Thyroid gland (tissue), 4 donors: ENCODE results near the gene GPR132. TPM values are rescaled to one million over a fixed set of nuclear protein-coding genes. Genes with fewer than 3 reads are reported as not detected.

Experiments
- DNase-seq, 2 donors: peaks; one replicate each; pipeline ENCODE4 v3.0.0-alpha.2; 2019
- H3K27ac ChIP-seq, 3 donors: fragments of 200-600 bp; sonication (generic); 1 replicate in 2 of 3; 2 replicates in 1 of 3; pipeline ENCODE4 v1.5.1; 2016 to 2019; ENCODE audit warnings: mild to moderate bottlenecking in 1 of 3, moderate library complexity in 1 of 3
- H3K27me3 ChIP-seq: fragments of 200-600 bp; sonication (generic); one replicate; pipeline ENCODE4 v1.5.1; 2019
- H3K36me3 ChIP-seq, 2 donors: fragments of 200-600 bp; sonication (generic); one replicate each; pipeline ENCODE4 v1.5.1; 2016 to 2019
- H3K4me1 ChIP-seq, 2 donors: fragments of 200-600 bp; sonication (generic); one replicate each; pipeline ENCODE4 v1.5.1; 2017 to 2019
- H3K4me3 ChIP-seq, 3 donors: fragments of 200-600 bp; sonication (generic); replicated peaks in 1 of 3; 1 replicate in 2 of 3; 2 replicates in 1 of 3; pipeline ENCODE4 v1.5.1; 2016; ENCODE audit warnings: mild to moderate bottlenecking in 1 of 3
- H3K9me3 ChIP-seq: fragments of 200-600 bp; sonication (generic); one replicate; pipeline ENCODE4 v1.5.1; 2017
- CTCF ChIP-seq, 6 experiments: fragments of 200-600 bp in 3 of 6; fragments of 450-650 bp in 3 of 6; sonication (generic) in 3 of 6; IDR thresholded peaks; one replicate each; pipeline ENCODE4 v1.5.1; 2016 to 2019; ENCODE audit warnings: antibody characterized with exemption in 6 of 6, mild to moderate bottlenecking in 2 of 6, inconsistent platforms in 1 of 6, moderate library complexity in 1 of 6
- POLR2A ChIP-seq, 2 donors: fragments of 450-650 bp; IDR thresholded peaks; one replicate each; pipeline ENCODE4 v1.6.1; 2017; ENCODE audit warnings: antibody characterized with exemption in 2 of 2, mild to moderate bottlenecking in 2 of 2, moderate library complexity in 1 of 2
- WGBS, 2 donors: methylation state at CpG; one replicate each; pipeline ENCODE4 v1.1.5; 2017; 5-methylcytosine and 5-hydroxymethylcytosine counted together
- intact Hi-C: fragments of 100-400 bp; cut with DNase I; formaldehyde crosslinking; loops from one replicate; pipeline ENCODE4 v1.15.1; 2023
- small RNA-seq: library from RNA; depleted of rRNA; stranded (forward); fragments of <200 nt; gene quantifications from one replicate; pipeline ENCODE3, GENCODE V24; 2016
- total RNA-seq, 4 donors: library from RNA; depleted of rRNA; stranded (reverse); fragments of >200 nt; gene quantifications; one replicate each; pipeline ENCODE4 v1.2.3, GENCODE V29; 2016

Gene GPR132
- total RNA-seq, 4 donors from 2014 or later, result 1.0 to 4.6 (median 2.1) TPM

- Histone ChIP-seq H3K4me3 (no peak overlapping the region), H3K4me1 (peaks cover 5 to 11% of the 10 kb centered on the region in 2 donors), H3K9me3 (no peaks in the 10 kb centered on the region), H3K27ac (no peak overlapping the region), H3K27me3 (no peaks in the 10 kb centered on the region), H3K36me3 (peaks cover 8 to 13% of the 10 kb centered on the region in 2 donors)
- no peak for DNase-seq
- TF ChIP-seq CTCF (IDR thresholded peaks at IDR 0.05) (no peak), POLR2A (IDR thresholded peaks at IDR 0.05) (no peak)
- intact Hi-C loops, result no loop called here
- 95 to 96% methylated on average over 19 of the region's 19 CpGs for WGBS, 2 donors
Observed at GRCh38 chr14:105007593-105008264, 57.5 kb downstream of the GPR132 start.

- no peak for TF ChIP-seq CTCF (IDR thresholded peaks at IDR 0.05)
- TF ChIP-seq POLR2A (IDR thresholded peaks at IDR 0.05), result no peak
- Histone ChIP-seq H3K4me1 (peaks cover 0 to 4% of the 10 kb centered on the region in 2 donors), H3K4me3 (no peak overlapping the region), H3K36me3 (peaks cover 8 to 13% of the 10 kb centered on the region in 2 donors), H3K27me3 (no peaks in the 10 kb centered on the region), H3K9me3 (no peaks in the 10 kb centered on the region), H3K27ac (no peak overlapping the region)
- WGBS, 2 donors, result 85% methylated on average over 18 to 21 of the region's 21 CpGs
- intact Hi-C loops, result no loop called here
- DNase-seq, result no peak
Observed at GRCh38 chr14:105006831-105007592, 58.2 kb downstream of the GPR132 start.

DNA sequence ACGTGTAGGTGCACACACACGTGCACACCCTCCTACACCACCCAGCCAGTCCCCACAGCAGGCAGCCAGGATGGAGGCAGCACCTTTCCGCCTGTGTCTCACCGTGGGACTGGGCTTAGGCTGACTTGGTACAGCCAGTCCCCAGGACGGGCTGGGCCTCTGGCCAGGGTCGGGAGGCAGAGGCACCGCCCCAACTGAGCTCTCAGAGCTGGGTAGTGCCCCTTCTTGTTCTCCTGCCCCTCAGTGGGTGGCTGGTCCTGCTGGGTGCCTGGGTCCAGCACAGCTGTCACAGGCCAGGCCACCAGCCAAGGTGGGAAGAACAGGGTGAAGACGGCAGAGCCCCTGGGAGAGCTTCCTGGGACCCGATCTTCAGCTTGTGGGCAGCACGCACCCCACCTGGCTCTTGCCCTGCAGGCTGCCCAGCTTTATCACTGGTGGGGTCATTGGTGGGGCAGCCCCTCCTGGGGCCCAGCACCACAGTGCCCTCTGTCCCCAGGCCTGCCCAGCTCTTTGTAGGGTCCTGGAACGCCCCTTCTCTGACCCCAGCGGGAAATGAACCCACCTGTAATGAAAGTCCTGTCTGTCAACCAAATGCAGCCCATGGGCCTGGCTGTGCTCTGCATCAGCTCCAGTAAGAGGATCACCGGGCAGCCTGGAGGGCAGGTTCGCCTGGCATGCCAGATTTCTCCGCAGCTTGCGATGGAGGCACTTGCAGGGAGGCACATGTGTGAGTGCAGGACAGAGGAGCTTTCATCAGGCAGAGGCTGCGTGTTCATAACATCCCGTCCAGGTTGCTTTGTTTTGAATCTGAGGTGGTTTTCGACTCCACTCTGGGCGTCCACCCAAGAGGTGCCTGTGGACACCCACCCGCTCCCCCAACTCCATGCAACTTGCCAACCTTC lies 59.0 kb downstream of the GPR132 start:
- WGBS, 2 donors, result 85 to 91% methylated on average over 15 to 16 of the region's 21 CpGs
- Histone ChIP-seq H3K4me3 (no peak overlapping the region), H3K27me3 (no peaks in the 10 kb centered on the region), H3K9me3 (no peaks in the 10 kb centered on the region), H3K4me1 (no peaks in the 10 kb centered on the region), H3K36me3 (peaks cover 5 to 11% of the 10 kb centered on the region in 2 donors), H3K27ac (no peak overlapping the region)
- no peak for TF ChIP-seq POLR2A (IDR thresholded peaks at IDR 0.05)
- TF ChIP-seq CTCF (IDR thresholded peaks at IDR 0.05), result no peak
- intact Hi-C loops, result no loop called here
- no peak for DNase-seq

GRCh38 chr14:105005329-105005928 lies 59.8 kb downstream of the GPR132 start:
- TF ChIP-seq POLR2A (IDR thresholded peaks at IDR 0.05) (no peak), CTCF (IDR thresholded peaks at IDR 0.05) (no peak)
- H3K27me3 ChIP-seq, result no peaks in the 10 kb centered on the region
- H3K4me3 ChIP-seq, result no peak overlapping the region
- no peak overlapping the region for H3K27ac ChIP-seq
- H3K9me3 ChIP-seq, result no peaks in the 10 kb centered on the region
- no peaks in the 10 kb centered on the region for H3K4me1 ChIP-seq
- H3K36me3 ChIP-seq, result peaks cover 0 to 5% of the 10 kb centered on the region in 2 donors
- intact Hi-C loops, result no loop called here
- DNase-seq, result no peak
- 90% methylated on average over 8 to 18 of the region's 20 CpGs for WGBS, 2 donors

Small RNAs within 50 kb of the gene (small RNA-seq; reads per million reads assigned to genes)
- gene AL512356.2, result not detected

Other genes starting within 250 kb of the GPR132 start
- 10 to 100 TPM; 18.3 to 46.2 (median 27.4) TPM for gene CEP170B, start 200.2 kb downstream of the GPR132 start, total RNA-seq
- under 1 TPM in 2 of 4 donors, not detected in 2; 0.13 to 0.33 TPM for gene PLD4, start 140.6 kb downstream of the GPR132 start, total RNA-seq
- 10 to 100 TPM in 1 of 4 donors, 1 to 10 TPM in 3; 3.7 to 12.5 (median 6.9) TPM for gene AHNAK2, start 87.1 kb downstream of the GPR132 start, total RNA-seq
- 10 to 100 TPM; 16.8 to 31.6 (median 20.9) TPM for gene CLBA1, start 79.6 kb downstream of the GPR132 start, total RNA-seq
- gene CDCA4, start 44.3 kb downstream of the GPR132 start, total RNA-seq, result 1 to 10 TPM; 5.8 to 8.1 (median 7.3) TPM
- gene JAG2, start 103.3 kb upstream of the GPR132 start, total RNA-seq, result 10 to 100 TPM in 1 of 4 donors, 1 to 10 TPM in 3; 3.9 to 10.7 (median 5.2) TPM
- 10 to 100 TPM; 15.2 to 29.1 (median 20.1) TPM for gene NUDT14, start 115.9 kb upstream of the GPR132 start, total RNA-seq
- 10 to 100 TPM; 35.9 to 58.2 (median 44.2) TPM for gene BTBD6, start 183.1 kb upstream of the GPR132 start, total RNA-seq
- 10 to 100 TPM; 44.5 to 99.6 (median 56.2) TPM for gene BRF1, start 235.6 kb upstream of the GPR132 start, total RNA-seq
- 10 to 100 TPM; 54.6 to 85.2 (median 72.1) TPM for gene PACS2, start 249.3 kb upstream of the GPR132 start, total RNA-seq